ENCODE measurements around the gene HP1BP3. TPM values are rescaled to one million over a fixed set of nuclear protein-coding genes. Genes with fewer than 3 reads are reported as not detected.

The HP1BP3 gene
- total RNA-seq, 1 donor from 2014 or later: 257 TPM

DNA sequence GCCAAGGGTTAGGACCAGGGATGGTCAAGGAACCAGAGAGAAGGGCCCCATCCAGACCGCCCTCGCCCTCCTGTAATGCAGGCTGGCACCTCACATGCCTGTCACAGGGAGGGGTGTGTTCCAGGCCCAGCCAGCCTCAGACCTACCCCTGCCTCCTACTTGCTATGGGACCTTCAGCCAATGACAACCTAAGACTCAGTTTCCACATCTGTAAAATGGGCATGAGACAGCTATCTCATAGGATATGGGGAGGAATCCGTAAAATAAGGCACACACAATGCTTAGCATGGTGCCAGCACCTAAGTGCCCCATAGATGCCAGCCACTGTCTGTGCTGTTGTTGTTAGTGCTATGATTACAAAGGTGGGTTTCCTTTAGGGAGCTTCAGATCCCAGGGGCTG lies 77.2 kb downstream of the HP1BP3 start:
- peaks cover 32% of the 10 kb centered on the region for H3K4me1 Mint-ChIP-seq
- peaks cover 10% of the 10 kb centered on the region for H3K27me3 Mint-ChIP-seq (ENCODE audit: insufficient read depth, low read depth)
- Histone ChIP-seq H3K27me3 (no peaks in the 10 kb centered on the region), H4K20me1 (ENCODE audit: low read depth) (no peaks in the 10 kb centered on the region), H3K9me3 (ENCODE audit: low read depth) (no peaks in the 10 kb centered on the region), H3K4me2 (no peak overlapping the region), H3K79me2 (ENCODE audit: low read depth) (no peaks in the 10 kb centered on the region), H2AFZ (replicated peaks) (no peak overlapping the region), H3K4me3 (no peak overlapping the region), H3K9ac (no peak overlapping the region), H3F3A (ENCODE audit: low read depth) (no peaks in the 10 kb centered on the region), H3K4me1 (no peaks in the 10 kb centered on the region), H3K27ac (no peak overlapping the region), H3K36me3 (no peaks in the 10 kb centered on the region)
- no peak overlapping the region for H3K27ac Mint-ChIP-seq
- no peaks in the 10 kb centered on the region for H3K36me3 Mint-ChIP-seq
- H3K4me3 Mint-ChIP-seq: no peak overlapping the region
- no peaks in the 10 kb centered on the region for H3K9me3 Mint-ChIP-seq
- no peak for DNase-seq (ENCODE audit: low spot score)
- TF ChIP-seq EZH2phosphoT487 (IDR thresholded peaks at IDR 0.05) (no peak), EZH2 (IDR thresholded peaks at IDR 0.05) (no peak)
- TF ChIP-seq, protein P1, sequence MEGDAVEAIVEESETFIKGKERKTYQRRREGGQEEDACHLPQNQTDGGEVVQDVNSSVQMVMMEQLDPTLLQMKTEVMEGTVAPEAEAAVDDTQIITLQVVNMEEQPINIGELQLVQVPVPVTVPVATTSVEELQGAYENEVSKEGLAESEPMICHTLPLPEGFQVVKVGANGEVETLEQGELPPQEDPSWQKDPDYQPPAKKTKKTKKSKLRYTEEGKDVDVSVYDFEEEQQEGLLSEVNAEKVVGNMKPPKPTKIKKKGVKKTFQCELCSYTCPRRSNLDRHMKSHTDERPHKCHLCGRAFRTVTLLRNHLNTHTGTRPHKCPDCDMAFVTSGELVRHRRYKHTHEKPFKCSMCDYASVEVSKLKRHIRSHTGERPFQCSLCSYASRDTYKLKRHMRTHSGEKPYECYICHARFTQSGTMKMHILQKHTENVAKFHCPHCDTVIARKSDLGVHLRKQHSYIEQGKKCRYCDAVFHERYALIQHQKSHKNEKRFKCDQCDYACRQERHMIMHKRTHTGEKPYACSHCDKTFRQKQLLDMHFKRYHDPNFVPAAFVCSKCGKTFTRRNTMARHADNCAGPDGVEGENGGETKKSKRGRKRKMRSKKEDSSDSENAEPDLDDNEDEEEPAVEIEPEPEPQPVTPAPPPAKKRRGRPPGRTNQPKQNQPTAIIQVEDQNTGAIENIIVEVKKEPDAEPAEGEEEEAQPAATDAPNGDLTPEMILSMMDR (IDR thresholded peaks at IDR 0.05): no peak

DNA sequence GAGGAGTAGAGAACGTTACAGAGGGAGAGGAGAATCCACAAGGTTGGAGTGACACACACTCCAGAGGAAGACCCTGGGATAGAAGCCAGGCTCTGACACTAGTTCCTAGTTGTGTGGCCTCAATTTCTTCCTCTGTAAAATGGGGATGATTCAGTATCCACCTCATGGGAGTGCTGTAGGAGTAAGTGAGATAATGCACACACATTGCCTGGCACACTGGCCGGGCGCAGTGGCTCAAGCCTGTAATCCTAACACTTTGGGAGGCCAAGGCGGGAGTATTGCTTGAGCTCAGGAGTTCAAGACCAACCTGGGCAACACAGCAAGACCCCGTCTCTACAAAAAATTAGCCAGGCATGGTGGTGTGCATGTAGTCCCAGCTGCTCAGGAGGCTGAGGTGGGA lies 78.2 kb downstream of the HP1BP3 start:
- no peaks in the 10 kb centered on the region for H3K27me3 ChIP-seq
- H3K9ac ChIP-seq: no peak overlapping the region
- Mint-ChIP-seq H3K27ac (no peak overlapping the region), H3K27me3 (ENCODE audit: insufficient read depth, low read depth) (peaks cover 12% of the 10 kb centered on the region), H3K4me1 (peaks cover 32% of the 10 kb centered on the region), H3K4me3 (no peak overlapping the region), H3K36me3 (no peaks in the 10 kb centered on the region), H3K9me3 (no peaks in the 10 kb centered on the region)
- no peak overlapping the region for H3K4me3 ChIP-seq
- no peak overlapping the region for H2AFZ ChIP-seq (replicated peaks)
- H3K36me3 ChIP-seq: no peaks in the 10 kb centered on the region
- DNase-seq (ENCODE audit: low spot score): no peak
- H3K27ac ChIP-seq: no peak overlapping the region
- H3K4me1 ChIP-seq: no peaks in the 10 kb centered on the region
- H4K20me1 ChIP-seq (ENCODE audit: low read depth): no peaks in the 10 kb centered on the region
- no peak overlapping the region for H3K4me2 ChIP-seq
- no peak for TF ChIP-seq EZH2 (IDR thresholded peaks at IDR 0.05)
- TF ChIP-seq, protein P1 (IDR thresholded peaks at IDR 0.05): no peak
- TF ChIP-seq EZH2phosphoT487 (IDR thresholded peaks at IDR 0.05): no peak
- H3K9me3 ChIP-seq (ENCODE audit: low read depth): no peaks in the 10 kb centered on the region
- H3F3A ChIP-seq (ENCODE audit: low read depth): no peaks in the 10 kb centered on the region
- H3K79me2 ChIP-seq (ENCODE audit: low read depth): no peaks in the 10 kb centered on the region

DNA sequence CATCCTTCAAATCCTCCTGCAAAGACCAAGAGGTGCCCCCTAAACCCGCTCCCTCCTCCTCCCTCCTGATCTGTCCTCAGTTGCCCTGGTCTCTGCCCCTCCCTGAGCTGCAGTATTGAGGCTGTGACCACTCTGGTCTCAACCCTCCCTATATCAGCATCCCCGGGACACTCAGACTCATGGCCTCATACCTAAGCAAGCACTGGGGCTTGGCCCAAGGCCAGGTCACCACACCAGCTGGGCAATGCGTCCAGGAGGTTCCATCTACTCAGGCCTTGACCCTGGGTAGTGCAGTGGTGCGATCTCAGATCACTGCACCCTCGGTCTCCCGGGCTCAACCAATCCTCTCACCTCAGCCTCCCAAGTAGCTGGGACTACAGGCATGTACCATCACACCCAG lies 79.0 kb downstream of the HP1BP3 start:
- Mint-ChIP-seq H3K9me3 (no peaks in the 10 kb centered on the region), H3K4me3 (no peak overlapping the region)
- no peak overlapping the region for H2AFZ ChIP-seq (replicated peaks)

More for the DNA sequence above, 79.0 kb downstream of the HP1BP3 start:
- Histone ChIP-seq H3K27me3 (no peaks in the 10 kb centered on the region), H3K4me2 (no peak overlapping the region), H3K27ac (no peak overlapping the region), H3K4me3 (no peak overlapping the region), H3K79me2 (ENCODE audit: low read depth) (no peaks in the 10 kb centered on the region), H3K36me3 (no peaks in the 10 kb centered on the region), H3K9me3 (ENCODE audit: low read depth) (no peaks in the 10 kb centered on the region), H4K20me1 (ENCODE audit: low read depth) (no peaks in the 10 kb centered on the region), H3K4me1 (no peaks in the 10 kb centered on the region), H3K9ac (no peak overlapping the region), H3F3A (ENCODE audit: low read depth) (no peaks in the 10 kb centered on the region)
- TF ChIP-seq, protein P1 (IDR thresholded peaks at IDR 0.05): no peak
- TF ChIP-seq EZH2 (IDR thresholded peaks at IDR 0.05) (no peak), EZH2phosphoT487 (IDR thresholded peaks at IDR 0.05) (no peak)
- DNase-seq (ENCODE audit: low spot score): no peak
- Mint-ChIP-seq H3K36me3 (no peaks in the 10 kb centered on the region), H3K4me1 (peaks cover 32% of the 10 kb centered on the region), H3K27me3 (ENCODE audit: insufficient read depth, low read depth) (peaks cover 10% of the 10 kb centered on the region), H3K27ac (peak overlapping the region; percentile 37)
